ENCODE measurements around the gene SLC25A34.

The SLC25A34 gene

GRCh38 chr1:15755646-15756040, 19.6 kb downstream of the SLC25A34 start:
- no peak for DNase-seq (ENCODE audit: low read depth in 1 of 2, low spot score in 1 of 2)

GRCh38 chr1:15756143-15757015, 20.3 kb downstream of the SLC25A34 start:
- H3K27me3 ChIP-seq (ENCODE audit: insufficient read depth, poor library complexity, severe bottlenecking) = peaks cover 38% of the 10 kb centered on the region
- no peak overlapping the region for H3K4me3 ChIP-seq (replicated peaks; ENCODE audit: insufficient read depth, low read length)
- no peak overlapping the region for H3K27ac ChIP-seq (replicated peaks)
- TF ChIP-seq SPI1 (IDR thresholded peaks at IDR 0.05; ENCODE audit: borderline replicate concordance, low read depth) (no peak), GABPA (IDR thresholded peaks at IDR 0.05; ENCODE audit: low read depth) (no peak), REST (IDR thresholded peaks at IDR 0.05; ENCODE audit: insufficient replicate concordance, low read depth) (no peak), POLR2AphosphoS5 (IDR thresholded peaks at IDR 0.05; ENCODE audit: low read depth) (no peak), CTCF (IDR thresholded peaks at IDR 0.05; ENCODE audit: insufficient read depth, low read length) (no peak)
- peak in 1 of 2 experiments; percentile 9 for DNase-seq (ENCODE audit: low read depth in 1 of 2, low spot score in 1 of 2)

More at GRCh38 chr1:15755646-15756040, 19.6 kb downstream of the SLC25A34 start:
- Histone ChIP-seq H3K27me3 (ENCODE audit: insufficient read depth, poor library complexity, severe bottlenecking) (peaks cover 34% of the 10 kb centered on the region), H3K27ac (replicated peaks) (no peak overlapping the region), H3K4me3 (replicated peaks; ENCODE audit: insufficient read depth, low read length) (no peak overlapping the region)
- no peak for TF ChIP-seq POLR2AphosphoS5 (IDR thresholded peaks at IDR 0.05; ENCODE audit: low read depth)
- no peak for TF ChIP-seq CTCF (IDR thresholded peaks at IDR 0.05; ENCODE audit: insufficient read depth, low read length)
- TF ChIP-seq SPI1 (IDR thresholded peaks at IDR 0.05; ENCODE audit: borderline replicate concordance, low read depth) = no peak
- TF ChIP-seq GABPA (IDR thresholded peaks at IDR 0.05; ENCODE audit: low read depth) = no peak
- TF ChIP-seq REST (IDR thresholded peaks at IDR 0.05; ENCODE audit: insufficient replicate concordance, low read depth) = no peak

- no peak overlapping the region for H3K4me3 ChIP-seq (replicated peaks; ENCODE audit: insufficient read depth, low read length)
- H3K27me3 ChIP-seq (ENCODE audit: insufficient read depth, poor library complexity, severe bottlenecking) = peaks cover 40% of the 10 kb centered on the region
- DNase-seq (ENCODE audit: low read depth in 1 of 2, low spot score in 1 of 2) = no peak
- H3K27ac ChIP-seq (replicated peaks) = no peak overlapping the region
- TF ChIP-seq CTCF (IDR thresholded peaks at IDR 0.05; ENCODE audit: insufficient read depth, low read length) = no peak
- TF ChIP-seq SPI1 (IDR thresholded peaks at IDR 0.05; ENCODE audit: borderline replicate concordance, low read depth) = 0 out of 2 replicates have a peak, but pooled peaks have one; percentile 25
These were observed 21.0 kb downstream of the SLC25A34 start for GRCh38 chr1:15757016-15757543.

Measured in HL-60 (cell line).